Neural cell (in vitro differentiated cells): ENCODE results near the gene ARHGEF26.

Source experiments
- EP300 ChIP-seq: fragments of 450-650 bp; conservative IDR thresholded peaks from 2 replicates; pipeline ENCODE4 v1.6.1; 2014; ENCODE audit warnings: antibody characterized with exemption, mild to moderate bottlenecking, moderate library complexity; ENCODE audit not compliant: poor library complexity, severe bottlenecking
- POLR2AphosphoS5 ChIP-seq: IDR thresholded peaks from 2 replicates; pipeline ENCODE4 v1.6.1; 2012
- RAD21 ChIP-seq: fragments of 450-650 bp; conservative IDR thresholded peaks from 2 replicates; pipeline ENCODE4 v1.6.1; 2014; ENCODE audit warnings: antibody characterized with exemption, mild to moderate bottlenecking, moderate library complexity
- SMC3 ChIP-seq: fragments of 450-650 bp; conservative IDR thresholded peaks from 2 replicates; pipeline ENCODE4 v1.6.1; 2014; ENCODE audit warnings: antibody characterized with exemption, mild to moderate bottlenecking, moderate library complexity; ENCODE audit not compliant: poor library complexity
- TAF1 ChIP-seq: IDR thresholded peaks from 2 replicates; pipeline ENCODE4 v1.6.1; 2012; ENCODE audit warnings: low read depth
- TF ChIP-seq, protein P1 (sequence below): fragments of 450-650 bp; IDR thresholded peaks from 2 replicates; pipeline ENCODE4 v1.5.1; 2014; ENCODE audit warnings: antibody characterized with exemption, mild to moderate bottlenecking, moderate library complexity; ENCODE audit not compliant: poor library complexity, severe bottlenecking

DNA sequence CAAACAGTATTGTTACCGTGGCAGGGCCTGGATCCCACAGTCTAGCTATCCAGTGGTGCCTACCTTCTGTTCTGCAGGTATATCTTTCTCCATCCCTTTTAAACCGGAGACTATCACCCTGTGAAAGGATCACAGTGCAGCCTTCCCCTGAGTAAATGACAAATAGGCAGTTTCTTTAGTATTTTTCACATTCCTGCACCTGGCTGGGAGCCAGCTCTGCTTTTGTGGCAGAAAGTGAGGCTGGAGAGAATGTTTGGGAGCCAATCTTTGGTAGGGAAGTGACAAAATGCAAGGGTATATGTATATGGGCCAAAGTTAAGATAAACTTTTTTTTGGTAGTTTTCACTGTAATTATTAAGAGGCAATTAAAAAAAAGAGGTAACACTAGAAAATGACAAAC, 54.8 kb downstream of the ARHGEF26 start:
- TF ChIP-seq, protein P1, sequence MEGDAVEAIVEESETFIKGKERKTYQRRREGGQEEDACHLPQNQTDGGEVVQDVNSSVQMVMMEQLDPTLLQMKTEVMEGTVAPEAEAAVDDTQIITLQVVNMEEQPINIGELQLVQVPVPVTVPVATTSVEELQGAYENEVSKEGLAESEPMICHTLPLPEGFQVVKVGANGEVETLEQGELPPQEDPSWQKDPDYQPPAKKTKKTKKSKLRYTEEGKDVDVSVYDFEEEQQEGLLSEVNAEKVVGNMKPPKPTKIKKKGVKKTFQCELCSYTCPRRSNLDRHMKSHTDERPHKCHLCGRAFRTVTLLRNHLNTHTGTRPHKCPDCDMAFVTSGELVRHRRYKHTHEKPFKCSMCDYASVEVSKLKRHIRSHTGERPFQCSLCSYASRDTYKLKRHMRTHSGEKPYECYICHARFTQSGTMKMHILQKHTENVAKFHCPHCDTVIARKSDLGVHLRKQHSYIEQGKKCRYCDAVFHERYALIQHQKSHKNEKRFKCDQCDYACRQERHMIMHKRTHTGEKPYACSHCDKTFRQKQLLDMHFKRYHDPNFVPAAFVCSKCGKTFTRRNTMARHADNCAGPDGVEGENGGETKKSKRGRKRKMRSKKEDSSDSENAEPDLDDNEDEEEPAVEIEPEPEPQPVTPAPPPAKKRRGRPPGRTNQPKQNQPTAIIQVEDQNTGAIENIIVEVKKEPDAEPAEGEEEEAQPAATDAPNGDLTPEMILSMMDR, result no peak
- TF ChIP-seq TAF1 (no peak), POLR2AphosphoS5 (no peak), EP300 (no peak), RAD21 (no peak), SMC3 (no peak)
